ENCODE measurements around the gene DNAJC4. TPM values are rescaled to one million over a fixed set of nuclear protein-coding genes. Genes with fewer than 3 reads are reported as not detected.

Gene DNAJC4
- polyA plus RNA-seq, 2 of the 4 experiments (the other 2 are of a cell fraction): 9.8 to 16.2 TPM

GRCh38 chr11:64225608-64226506 lies 4.5 kb upstream of the DNAJC4 start, which contains the start of the genes NUDT22 and TRPT1:
Gene NUDT22, plus strand, starts transcription at chr11:64226274. Its CDS starts 379 bp downstream, at chr11:64226653.
Gene TRPT1, minus strand, starts transcription at chr11:64226186. Its CDS starts 326 bp downstream, at chr11:64225860.
- peak; percentile 1; the same call in 1 of the 2 replicates for TF ChIP-seq ESRRA (IDR thresholded peaks at IDR 0.05; ENCODE audit: borderline replicate concordance, low read length)
- TF ChIP-seq RFX5 (IDR thresholded peaks at IDR 0.05): 0 out of 2 replicates have a peak, but pooled peaks have one; percentile 28
- TF ChIP-seq ATOH8 (CRISPR knock-in tag; IDR thresholded peaks at IDR 0.05; ENCODE audit: low read depth): no peak
- TF ChIP-seq JUN (IDR thresholded peaks at IDR 0.05): peak; percentile 48 to 74; a peak in 4 of 5 replicates
- TF ChIP-seq MAZ (IDR thresholded peaks at IDR 0.05; ENCODE audit: borderline replicate concordance, low read depth, low read length): no peak
- peak; percentile 61; the same call in 1 of the 2 replicates for TF ChIP-seq E2F6 (IDR thresholded peaks at IDR 0.05; ENCODE audit: borderline replicate concordance, low read depth)
- TF ChIP-seq MAX (IDR thresholded peaks at IDR 0.05): peak; percentile 65; the same call in 1 of the 2 replicates
- peak; percentile 70; the same call in 2 of the 3 replicates for TF ChIP-seq BCL3 (IDR thresholded peaks at IDR 0.05)
- no peak for TF ChIP-seq NPAS2 (CRISPR knock-in tag; IDR thresholded peaks at IDR 0.05; ENCODE audit: borderline replicate concordance)
- TF ChIP-seq MYC (IDR thresholded peaks at IDR 0.05; ENCODE audit: borderline replicate concordance, low read length): no peak
- TF ChIP-seq POLR2A (IDR thresholded peaks at IDR 0.05; ENCODE audit: low read length): peak; percentile 67
- TF ChIP-seq PHF8 (IDR thresholded peaks at IDR 0.05; ENCODE audit: borderline replicate concordance, low read depth): peak; percentile 68; the same call in 1 of the 2 replicates
- TF ChIP-seq GATA3 (IDR thresholded peaks at IDR 0.05; ENCODE audit: borderline replicate concordance): 0 out of 2 replicates have a peak, but pooled peaks have one; percentile 12
- TF ChIP-seq HOXA7 (CRISPR knock-in tag; IDR thresholded peaks at IDR 0.05): no peak
- TF ChIP-seq CTCF (IDR thresholded peaks at IDR 0.05): peak; percentile 28; the same call in 2 of the 3 replicates
- TF ChIP-seq RAD21 (conservative IDR thresholded peaks at IDR 0.05 in 1 of 2, IDR thresholded peaks at IDR 0.05 in 1 of 2): 0 out of 5 replicates have a peak, but pooled peaks of 1 of the 2 experiments have one; percentile 14
- POLR2A ChIA-PET: interaction anchor here (0.6 to 2.9 kb wide), 11 partner anchors 13 to 354 kb away, joined by 3 to 16 read pairs (median 4); partner anchors contain the start of genes FKBP2, PPP1R14B, PRDX5 and STIP1
- CTCF ChIA-PET: interaction anchor here (1.4 to 19.9 kb wide), 9 partner anchors 9 to 77 kb away, joined by 3 to 254 read pairs (median 10); partner anchors contain the start of genes ESRRA, FERMT3 and PLCB3
- WGBS (ENCODE audit: missing lambda C conversion rate): 2% methylated on average over 17 of the region's 54 CpGs
- DNase-seq (ENCODE audit: low read depth in 1 of 2, low spot score in 1 of 2): peak; percentile 80 to 90
- Histone ChIP-seq H3K4me1 (peaks cover 30% of the 10 kb centered on the region), H3K9me3 (no peaks in the 10 kb centered on the region), H3K27ac (peak within 1 kb of the TSS; percentile 93 to 99), H3K4me3 (peak within 1 kb of the TSS; percentile 97), H3K4me2 (peak within 1 kb of the TSS; percentile 100)
- peak; percentile 77 to 83 for ATAC-seq
- FAIRE-seq: no peak

GRCh38 chr11:64226507-64227051 lies 3.8 kb upstream of the DNAJC4 start:
- peak overlapping the region; percentile 93 to 99 for H3K27ac ChIP-seq
- 21% methylated on average over 12 of the region's 26 CpGs for WGBS (ENCODE audit: missing lambda C conversion rate)
- H3K4me1 ChIP-seq: peaks cover 37% of the 10 kb centered on the region
- H3K4me3 ChIP-seq: peak overlapping the region; percentile 97
- ChIA-PET CTCF (interaction anchor here (0.8 to 19.9 kb wide), 9 partner anchors 9 to 76 kb away, joined by 4 to 254 read pairs (median 10); partner anchors contain the start of genes ESRRA, FERMT3 and PLCB3), POLR2A (interaction anchor here (0.8 to 2.9 kb wide), 9 partner anchors 12 to 355 kb away, joined by 3 to 16 read pairs (median 4); partner anchors contain the start of genes FKBP2, PPP1R14B and STIP1)
- peak overlapping the region; percentile 100 for H3K4me2 ChIP-seq
- no peaks in the 10 kb centered on the region for H3K9me3 ChIP-seq
- TF ChIP-seq CHD4 (IDR thresholded peaks at IDR 0.05; ENCODE audit: borderline replicate concordance) (no peak), CBX8 (IDR thresholded peaks at IDR 0.05) (no peak), CHD2 (IDR thresholded peaks at IDR 0.05; ENCODE audit: low read length, partially characterized antibody) (no peak), ZC3H11A (IDR thresholded peaks at IDR 0.05) (no peak), SMC3 (IDR thresholded peaks at IDR 0.05) (no peak), RNF2 (IDR thresholded peaks at IDR 0.05; ENCODE audit: borderline replicate concordance, low read depth) (no peak), MYC (IDR thresholded peaks at IDR 0.05; ENCODE audit: borderline replicate concordance, low read length) (no peak), CEBPB (IDR thresholded peaks at IDR 0.05) (no peak), ESRRA (IDR thresholded peaks at IDR 0.05; ENCODE audit: borderline replicate concordance, low read length) (0 out of 2 replicates have a peak, but pooled peaks have one; percentile 2)
- ATAC-seq: peak; percentile 16 to 44; a peak in 5 of 6 replicates
- no peak for DNase-seq (ENCODE audit: low read depth in 1 of 2, low spot score in 1 of 2)
- FAIRE-seq: no peak

All from A549 (cell line).